Uterus (tissue), 2 donors: ENCODE data around the gene MSANTD1.

Experiments used
- POLR2A ChIP-seq, 2 donors: fragments of 450-650 bp; IDR thresholded peaks; one replicate each; pipeline ENCODE4 v1.6.1; 2016; ENCODE audit warnings: antibody characterized with exemption in 2 of 2, mild to moderate bottlenecking in 1 of 2, moderate library complexity in 1 of 2
- TF ChIP-seq, protein P1 (sequence below), 4 experiments: fragments of 200-600 bp in 2 of 4; fragments of 450-650 bp in 2 of 4; sonication (generic) in 2 of 4; IDR thresholded peaks; one replicate each; pipeline ENCODE4 v1.5.1; 2016 to 2019; ENCODE audit warnings: antibody characterized with exemption in 4 of 4, mild to moderate bottlenecking in 2 of 4, moderate library complexity in 1 of 4

DNA sequence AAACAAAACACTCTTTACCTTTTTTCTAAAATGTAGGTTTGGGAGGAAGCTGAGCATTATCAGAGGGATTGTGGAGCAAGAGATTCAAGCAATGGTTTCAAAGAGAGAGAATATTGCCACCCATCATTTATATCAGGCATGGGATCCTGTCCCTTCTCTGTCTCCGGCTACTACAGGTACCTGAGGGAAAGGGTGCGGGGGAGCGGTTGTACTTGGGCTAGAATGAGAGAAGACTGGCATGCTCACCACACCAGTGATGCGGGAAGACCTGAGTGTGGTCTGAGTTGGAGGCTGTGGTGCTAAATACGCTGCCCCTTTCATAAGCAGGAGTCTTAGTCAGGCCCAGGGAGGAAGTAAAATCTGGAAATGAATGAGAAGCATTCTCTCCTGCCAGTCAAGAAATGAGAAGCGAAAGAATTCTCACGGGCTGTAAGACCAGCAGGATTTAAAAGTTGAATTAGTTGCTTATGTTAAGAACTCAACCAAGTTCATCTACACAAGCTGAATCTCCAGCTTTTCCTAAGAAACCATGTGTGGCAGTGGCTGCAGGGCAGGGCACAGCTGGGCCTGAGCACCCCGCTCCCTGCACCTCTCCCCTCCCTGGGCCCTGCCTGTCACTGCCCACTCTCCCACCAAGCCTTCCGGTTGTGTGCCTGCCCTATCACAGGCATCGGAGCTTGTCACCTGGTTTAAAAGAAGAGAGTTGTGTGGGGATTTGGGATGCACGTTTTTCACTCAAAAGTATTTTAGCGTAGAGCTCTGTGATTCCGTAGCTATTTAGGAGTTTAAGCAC lies 24.8 kb upstream of the MSANTD1 start:
- TF ChIP-seq, protein P1, sequence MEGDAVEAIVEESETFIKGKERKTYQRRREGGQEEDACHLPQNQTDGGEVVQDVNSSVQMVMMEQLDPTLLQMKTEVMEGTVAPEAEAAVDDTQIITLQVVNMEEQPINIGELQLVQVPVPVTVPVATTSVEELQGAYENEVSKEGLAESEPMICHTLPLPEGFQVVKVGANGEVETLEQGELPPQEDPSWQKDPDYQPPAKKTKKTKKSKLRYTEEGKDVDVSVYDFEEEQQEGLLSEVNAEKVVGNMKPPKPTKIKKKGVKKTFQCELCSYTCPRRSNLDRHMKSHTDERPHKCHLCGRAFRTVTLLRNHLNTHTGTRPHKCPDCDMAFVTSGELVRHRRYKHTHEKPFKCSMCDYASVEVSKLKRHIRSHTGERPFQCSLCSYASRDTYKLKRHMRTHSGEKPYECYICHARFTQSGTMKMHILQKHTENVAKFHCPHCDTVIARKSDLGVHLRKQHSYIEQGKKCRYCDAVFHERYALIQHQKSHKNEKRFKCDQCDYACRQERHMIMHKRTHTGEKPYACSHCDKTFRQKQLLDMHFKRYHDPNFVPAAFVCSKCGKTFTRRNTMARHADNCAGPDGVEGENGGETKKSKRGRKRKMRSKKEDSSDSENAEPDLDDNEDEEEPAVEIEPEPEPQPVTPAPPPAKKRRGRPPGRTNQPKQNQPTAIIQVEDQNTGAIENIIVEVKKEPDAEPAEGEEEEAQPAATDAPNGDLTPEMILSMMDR (IDR thresholded peaks at IDR 0.05): no peak
- TF ChIP-seq POLR2A (IDR thresholded peaks at IDR 0.05): no peak
